Measurements from ENCODE around the gene PBRM1.

Gene PBRM1

DNA sequence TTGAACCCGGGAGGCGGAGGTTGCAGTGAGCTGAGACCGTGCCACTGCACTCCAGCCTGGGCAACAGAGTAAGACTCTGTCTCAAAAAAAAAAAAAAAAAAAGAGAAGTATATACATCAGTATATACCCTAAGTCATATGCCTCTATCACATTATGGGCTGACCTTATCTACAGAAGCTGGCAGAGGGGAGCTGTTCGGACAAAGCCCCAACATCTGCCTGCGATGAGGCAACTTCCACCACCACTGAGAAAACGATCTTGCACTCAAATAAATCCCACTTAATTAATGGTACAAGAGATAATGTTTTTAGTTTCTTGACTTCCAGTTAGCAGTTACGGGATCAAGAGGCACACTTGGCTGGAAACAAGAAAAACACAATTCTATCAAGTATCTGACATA lies 17.6 kb upstream of the PBRM1 start:
- peak overlapping the region; percentile 99 for H3K4me3 ChIP-seq (replicated peaks; ENCODE audit: low read depth, low read length)
- TF ChIP-seq, protein P1, sequence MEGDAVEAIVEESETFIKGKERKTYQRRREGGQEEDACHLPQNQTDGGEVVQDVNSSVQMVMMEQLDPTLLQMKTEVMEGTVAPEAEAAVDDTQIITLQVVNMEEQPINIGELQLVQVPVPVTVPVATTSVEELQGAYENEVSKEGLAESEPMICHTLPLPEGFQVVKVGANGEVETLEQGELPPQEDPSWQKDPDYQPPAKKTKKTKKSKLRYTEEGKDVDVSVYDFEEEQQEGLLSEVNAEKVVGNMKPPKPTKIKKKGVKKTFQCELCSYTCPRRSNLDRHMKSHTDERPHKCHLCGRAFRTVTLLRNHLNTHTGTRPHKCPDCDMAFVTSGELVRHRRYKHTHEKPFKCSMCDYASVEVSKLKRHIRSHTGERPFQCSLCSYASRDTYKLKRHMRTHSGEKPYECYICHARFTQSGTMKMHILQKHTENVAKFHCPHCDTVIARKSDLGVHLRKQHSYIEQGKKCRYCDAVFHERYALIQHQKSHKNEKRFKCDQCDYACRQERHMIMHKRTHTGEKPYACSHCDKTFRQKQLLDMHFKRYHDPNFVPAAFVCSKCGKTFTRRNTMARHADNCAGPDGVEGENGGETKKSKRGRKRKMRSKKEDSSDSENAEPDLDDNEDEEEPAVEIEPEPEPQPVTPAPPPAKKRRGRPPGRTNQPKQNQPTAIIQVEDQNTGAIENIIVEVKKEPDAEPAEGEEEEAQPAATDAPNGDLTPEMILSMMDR (IDR thresholded peaks at IDR 0.05; ENCODE audit: low read depth, low read length, missing control alignments) = no peak
- DNase-seq (ENCODE audit: extremely low read depth, low read depth) = no peak

DNA sequence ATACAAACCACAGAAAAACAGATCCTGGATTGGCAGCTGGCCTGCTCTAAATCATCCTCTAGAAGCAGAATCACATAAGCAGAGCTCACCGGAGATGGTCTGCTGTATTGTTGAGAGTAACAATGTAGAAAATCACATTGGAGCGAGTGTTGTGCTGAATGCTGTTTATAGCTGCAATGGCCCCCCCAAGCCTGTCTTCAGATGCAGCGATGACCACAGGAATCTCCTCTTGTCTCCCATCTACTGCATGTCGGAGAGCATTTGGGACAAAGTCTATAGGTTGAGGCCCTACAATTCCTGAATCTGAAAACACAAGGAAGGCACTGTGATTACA lies 11.9 kb upstream of the PBRM1 start:
- H3K4me3 ChIP-seq (replicated peaks; ENCODE audit: low read depth, low read length) = no peak overlapping the region
- DNase-seq (ENCODE audit: extremely low read depth, low read depth) = no peak
- TF ChIP-seq, protein P1 (IDR thresholded peaks at IDR 0.05; ENCODE audit: low read depth, low read length, missing control alignments) = no peak

DNA sequence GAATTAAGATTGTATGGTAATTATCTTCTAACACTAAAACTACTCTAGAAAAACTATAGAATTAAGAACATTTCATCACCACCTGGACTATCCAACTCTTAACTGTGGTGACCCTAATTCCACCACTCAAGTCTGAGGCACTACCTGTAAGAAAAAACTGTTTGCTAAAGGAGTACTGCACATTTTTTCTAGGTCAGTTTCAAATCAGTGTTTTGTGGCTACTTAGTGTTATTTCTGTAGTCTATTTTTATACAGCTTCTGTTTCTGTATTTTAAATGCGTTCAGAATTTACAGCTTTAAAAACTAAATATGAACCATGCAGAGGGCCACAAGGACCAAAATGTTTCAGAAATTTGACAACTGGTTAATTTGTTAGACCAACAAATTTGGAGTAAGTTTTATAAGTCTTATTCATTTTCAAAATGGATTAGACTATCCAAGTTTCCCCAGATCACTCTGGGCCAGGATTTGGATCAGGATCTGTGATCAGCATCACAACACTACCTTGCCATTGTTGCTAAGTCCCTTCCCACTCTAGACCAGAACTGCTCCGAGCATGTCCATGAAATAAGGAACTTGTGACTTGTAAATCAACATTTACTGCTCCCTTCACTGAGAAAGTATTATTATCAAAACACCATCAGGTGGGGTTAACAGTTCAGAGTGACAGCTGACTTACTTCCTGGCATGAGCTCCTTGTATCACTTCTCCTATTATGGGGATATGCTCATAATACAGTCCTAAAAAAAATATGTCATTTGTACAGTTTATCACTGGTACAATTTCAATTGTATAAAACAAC lies 11.3 kb upstream of the PBRM1 start:
- TF ChIP-seq, protein P1 (IDR thresholded peaks at IDR 0.05; ENCODE audit: low read depth, low read length, missing control alignments) = no peak
- no peak for DNase-seq (ENCODE audit: extremely low read depth, low read depth)
- H3K4me3 ChIP-seq (replicated peaks; ENCODE audit: low read depth, low read length) = no peak overlapping the region

DNA sequence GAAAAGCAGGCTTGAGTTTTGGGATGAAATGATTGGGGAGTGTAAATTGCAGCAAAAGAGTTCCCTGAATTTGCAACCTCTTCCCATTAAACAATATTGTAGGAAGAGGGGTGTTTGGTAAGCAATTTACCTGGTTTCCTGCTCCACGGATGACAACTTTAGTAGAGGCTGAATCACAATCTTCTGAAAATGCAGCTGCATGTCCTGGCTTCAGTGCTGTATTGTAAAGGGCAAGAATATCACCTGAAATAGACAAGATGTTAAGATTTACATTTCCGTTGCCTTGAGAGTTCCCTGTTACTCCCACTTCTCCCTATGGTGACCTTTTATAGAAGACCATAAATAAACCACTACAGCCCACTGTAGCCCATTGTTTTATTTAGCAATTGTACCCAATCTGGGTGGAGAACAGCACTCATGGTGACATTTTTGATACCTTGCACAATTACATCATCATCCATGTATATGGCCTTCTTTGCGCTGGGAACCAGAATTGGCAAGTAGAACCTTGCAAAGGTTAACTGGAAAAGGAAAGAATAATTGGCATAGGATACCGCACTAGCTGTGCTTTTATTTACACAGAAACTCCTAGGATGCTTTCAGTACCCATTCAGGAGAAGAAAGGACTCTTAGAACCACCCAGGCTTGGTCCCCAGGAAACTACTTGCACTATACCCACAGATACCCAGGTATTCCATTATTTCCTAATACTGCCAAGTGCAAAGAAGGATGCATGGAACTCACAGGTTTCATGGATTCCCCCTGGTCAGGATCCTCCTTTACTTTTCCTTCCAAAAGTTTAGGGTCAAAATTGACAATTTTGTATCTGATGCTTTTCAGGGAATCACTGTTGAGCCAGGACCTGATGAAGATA lies 10.3 kb upstream of the PBRM1 start:
- no peak for DNase-seq (ENCODE audit: extremely low read depth, low read depth)
- no peak overlapping the region for H3K4me3 ChIP-seq (replicated peaks; ENCODE audit: low read depth, low read length)
- TF ChIP-seq, protein P1 (IDR thresholded peaks at IDR 0.05; ENCODE audit: low read depth, low read length, missing control alignments) = no peak

DNA sequence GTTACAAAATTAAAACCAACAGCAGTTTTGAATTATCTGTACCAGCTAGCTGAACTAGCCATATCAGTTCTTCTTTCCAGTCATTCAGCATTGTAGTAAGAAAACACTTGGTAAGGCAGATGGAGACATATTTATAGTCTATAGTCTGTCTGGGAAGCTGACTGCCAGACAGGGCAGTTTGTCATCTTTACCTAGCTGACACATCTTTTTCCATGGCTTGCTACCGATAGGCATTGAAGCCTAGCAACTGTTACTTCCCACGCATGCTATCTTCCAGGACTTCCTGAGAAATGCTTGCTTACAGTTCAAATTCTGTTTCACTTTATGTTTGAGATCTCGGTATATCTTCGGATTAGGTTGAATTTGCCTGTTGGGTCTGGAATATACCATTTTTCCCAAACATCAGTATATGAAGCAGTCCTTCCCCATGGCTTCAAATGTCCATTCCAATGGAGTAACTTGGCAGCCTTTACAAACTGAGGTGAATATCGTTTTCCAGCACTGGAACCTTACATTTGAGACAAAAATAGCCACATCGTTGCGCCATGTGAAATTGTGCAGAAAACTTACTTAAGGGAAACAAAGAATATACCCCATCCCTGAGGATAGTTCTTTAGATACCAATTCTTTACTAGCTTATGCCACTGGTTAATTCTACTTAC lies 8.9 kb upstream of the PBRM1 start:
- TF ChIP-seq, protein P1 (IDR thresholded peaks at IDR 0.05; ENCODE audit: low read depth, low read length, missing control alignments) = no peak
- no peak overlapping the region for H3K4me3 ChIP-seq (replicated peaks; ENCODE audit: low read depth, low read length)
- DNase-seq (ENCODE audit: extremely low read depth, low read depth) = no peak

DNA sequence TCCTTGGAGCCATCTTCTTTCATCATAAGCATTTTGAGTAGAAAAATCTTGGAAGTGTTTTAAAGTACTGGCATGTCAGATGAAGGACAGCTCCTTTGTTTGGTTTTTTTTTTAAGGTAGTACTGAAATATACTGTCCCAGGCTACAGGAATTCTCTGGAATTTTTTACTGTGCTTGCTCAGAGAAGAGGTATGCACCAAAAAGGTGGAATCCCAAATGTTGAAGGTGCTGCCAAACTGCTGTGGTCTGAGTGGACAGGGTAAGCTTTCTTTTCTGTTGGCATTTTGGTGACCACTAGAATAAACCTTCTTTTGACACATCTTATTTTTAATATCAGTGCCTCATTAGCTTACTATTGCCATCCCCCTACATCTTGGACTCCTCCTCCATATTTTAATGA lies 7.4 kb upstream of the PBRM1 start:
- TF ChIP-seq, protein P1 (IDR thresholded peaks at IDR 0.05; ENCODE audit: low read depth, low read length, missing control alignments) = no peak
- no peak for DNase-seq (ENCODE audit: extremely low read depth, low read depth)
- H3K4me3 ChIP-seq (replicated peaks; ENCODE audit: low read depth, low read length) = no peak overlapping the region
